22Rv1 (cell line): Measurements from ENCODE around the gene RTN4RL1.

Experiments
- CTCF ChIP-seq: fragments of 450-650 bp; IDR thresholded peaks from 2 replicates; pipeline ENCODE4 v1.5.1; 2017; ENCODE audit warnings: mild to moderate bottlenecking
- ZFX ChIP-seq: fragments of 450-650 bp; IDR thresholded peaks from 2 replicates; pipeline ENCODE4 v1.6.1; 2017; ENCODE audit warnings: antibody characterized with exemption, borderline replicate concordance

DNA sequence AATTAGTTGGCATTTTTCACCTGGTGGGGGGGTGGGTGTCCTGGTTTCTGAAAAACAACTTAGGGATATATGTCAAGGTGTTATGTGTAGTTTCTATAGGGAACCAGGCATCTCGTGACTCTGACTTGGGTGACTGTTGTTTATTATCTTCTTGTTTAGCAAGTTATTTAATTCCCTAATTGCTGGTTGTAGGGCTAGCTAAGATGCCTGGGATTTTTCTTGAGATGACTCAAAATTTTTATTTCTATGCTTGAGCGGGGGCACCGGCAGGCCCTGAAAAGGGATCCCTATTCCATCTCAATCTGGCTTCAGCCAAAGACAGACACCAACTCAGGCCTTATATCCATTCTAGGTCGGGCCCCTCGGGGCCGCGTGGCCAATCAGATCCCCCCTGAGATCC lies 8.0 kb upstream of the RTN4RL1 start:
- TF ChIP-seq CTCF (no peak), ZFX (no peak)
